ENCODE data around the gene PPP1R14D.

Gene PPP1R14D

GRCh38 chr15:40787991-40788390 lies 40.5 kb downstream of the PPP1R14D start:
- DNase-seq (ENCODE audit: extremely low read depth in 1 of 2, low read depth in 1 of 2), result no peak

GRCh38 chr15:40787344-40787841 lies 41.1 kb downstream of the PPP1R14D start:
- DNase-seq (ENCODE audit: extremely low read depth in 1 of 2, low read depth in 1 of 2), result peak; percentile 37 to 66

GRCh38 chr15:40785814-40786213 lies 42.7 kb downstream of the PPP1R14D start:
- no peak for DNase-seq (ENCODE audit: extremely low read depth in 1 of 2, low read depth in 1 of 2)

GRCh38 chr15:40785164-40785563 lies 43.3 kb downstream of the PPP1R14D start:
- DNase-seq (ENCODE audit: extremely low read depth in 1 of 2, low read depth in 1 of 2), result no peak

GRCh38 chr15:40782609-40783227 lies 45.8 kb downstream of the PPP1R14D start:
- DNase-seq (ENCODE audit: extremely low read depth in 1 of 2, low read depth in 1 of 2), result peak; percentile 42 to 60

- peak in 1 of 2 donors; percentile 52 for DNase-seq (ENCODE audit: extremely low read depth in 1 of 2, low read depth in 1 of 2)
These were observed 51.9 kb downstream of the PPP1R14D start for GRCh38 chr15:40776537-40777141.

- DNase-seq (ENCODE audit: extremely low read depth in 1 of 2, low read depth in 1 of 2), result no peak
These were observed 52.6 kb downstream of the PPP1R14D start for GRCh38 chr15:40775740-40776536.

GRCh38 chr15:40775007-40775406 lies 53.5 kb downstream of the PPP1R14D start:
- no peak for DNase-seq (ENCODE audit: extremely low read depth in 1 of 2, low read depth in 1 of 2)

GRCh38 chr15:40773902-40774301 lies 54.6 kb downstream of the PPP1R14D start:
- DNase-seq (ENCODE audit: extremely low read depth in 1 of 2, low read depth in 1 of 2), result no peak

GRCh38 chr15:40773496-40773895 lies 55.0 kb downstream of the PPP1R14D start:
- DNase-seq (ENCODE audit: extremely low read depth in 1 of 2, low read depth in 1 of 2), result no peak

- no peak for DNase-seq (ENCODE audit: extremely low read depth in 1 of 2, low read depth in 1 of 2)
These were observed 56.5 kb downstream of the PPP1R14D start for GRCh38 chr15:40772014-40772413.

GRCh38 chr15:40771242-40771641 lies 57.3 kb downstream of the PPP1R14D start:
- DNase-seq (ENCODE audit: extremely low read depth in 1 of 2, low read depth in 1 of 2), result no peak

GRCh38 chr15:40770147-40770721 lies 58.3 kb downstream of the PPP1R14D start:
- DNase-seq (ENCODE audit: extremely low read depth in 1 of 2, low read depth in 1 of 2), result no peak

- peak in 1 of 2 donors; percentile 65 for DNase-seq (ENCODE audit: extremely low read depth in 1 of 2, low read depth in 1 of 2)
These were observed 59.0 kb downstream of the PPP1R14D start, which contains the start of gene C15orf62 for GRCh38 chr15:40769274-40770146. Gene C15orf62, plus strand, starts transcription at chr15:40769980. Its CDS starts 516 bp downstream, at chr15:40770496.

- DNase-seq (ENCODE audit: extremely low read depth in 1 of 2, low read depth in 1 of 2), result no peak
These were observed 59.8 kb downstream of the PPP1R14D start for GRCh38 chr15:40768521-40769273.

- no peak for DNase-seq (ENCODE audit: extremely low read depth in 1 of 2, low read depth in 1 of 2)
These were observed 60.5 kb downstream of the PPP1R14D start for GRCh38 chr15:40767838-40768500.

GRCh38 chr15:40766906-40767837 lies 61.3 kb downstream of the PPP1R14D start:
- DNase-seq (ENCODE audit: extremely low read depth in 1 of 2, low read depth in 1 of 2), result no peak
